Measurements from ENCODE around the gene TRPV3.
"Not testable (repeated sequence)": the region's sequence is repeated elsewhere in the genome, so short reads cannot be mapped to it uniquely, and the experiment has no call there.

TRPV3 gene

DNA sequence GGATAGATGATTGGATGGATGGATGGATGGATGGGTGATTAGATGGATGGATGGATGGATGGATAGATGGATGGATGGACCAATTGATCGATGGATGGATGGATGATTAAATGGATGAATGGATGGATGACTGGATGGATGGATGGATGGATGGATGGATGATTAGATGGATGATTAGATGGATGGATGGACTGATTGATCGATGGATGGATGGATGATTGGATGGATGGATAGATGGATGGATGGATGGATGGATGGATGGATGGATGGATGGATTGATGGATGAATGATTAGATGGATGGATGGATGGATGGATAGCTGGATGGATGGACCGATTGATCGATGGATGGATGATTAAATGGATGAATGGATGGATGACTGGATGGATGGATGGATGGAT is 38.1 kb downstream of the TRPV3 start:
- not testable (repeated sequence) for DNase-seq

DNA sequence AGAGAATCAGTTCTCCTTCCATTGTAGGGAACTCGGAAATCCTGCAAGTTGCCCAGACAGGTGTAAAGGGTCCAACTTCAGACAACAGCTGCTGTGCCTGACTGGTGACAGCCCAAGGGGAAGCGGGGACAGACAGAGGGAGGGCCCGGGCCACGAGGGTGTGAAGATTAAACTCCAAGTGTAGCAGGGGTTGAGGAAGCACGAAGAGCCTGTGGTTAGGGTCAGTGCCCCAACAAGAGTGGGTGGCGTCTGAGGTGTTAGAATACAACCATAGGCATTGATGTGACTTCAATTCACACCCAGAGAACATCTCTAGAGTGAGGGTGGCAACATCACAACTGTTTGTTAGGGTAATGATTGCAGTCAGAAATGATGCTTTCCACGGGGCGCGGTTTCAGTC is 42.7 kb downstream of the TRPV3 start:
- no peak for DNase-seq

DNA sequence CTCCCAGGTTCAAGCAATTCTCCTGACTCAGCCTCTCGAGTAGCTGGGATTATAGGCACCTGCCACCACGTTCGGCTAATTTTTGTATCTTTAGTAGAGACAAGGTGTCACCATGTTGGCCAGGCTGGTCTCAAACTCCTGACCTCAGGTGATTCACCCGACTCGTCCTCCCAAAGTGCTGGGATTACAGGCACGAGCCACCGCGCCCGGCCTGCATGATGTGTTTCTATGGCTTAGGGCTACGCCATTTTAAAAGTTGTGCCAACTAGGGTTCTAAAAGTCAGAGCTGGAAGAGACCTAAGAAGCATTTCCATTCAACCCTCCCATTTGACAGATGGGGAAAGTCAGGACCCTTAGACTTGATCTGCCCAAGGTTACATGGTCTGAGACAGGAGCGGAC is 43.4 kb downstream of the TRPV3 start:
- DNase-seq = not testable (repeated sequence)

DNA sequence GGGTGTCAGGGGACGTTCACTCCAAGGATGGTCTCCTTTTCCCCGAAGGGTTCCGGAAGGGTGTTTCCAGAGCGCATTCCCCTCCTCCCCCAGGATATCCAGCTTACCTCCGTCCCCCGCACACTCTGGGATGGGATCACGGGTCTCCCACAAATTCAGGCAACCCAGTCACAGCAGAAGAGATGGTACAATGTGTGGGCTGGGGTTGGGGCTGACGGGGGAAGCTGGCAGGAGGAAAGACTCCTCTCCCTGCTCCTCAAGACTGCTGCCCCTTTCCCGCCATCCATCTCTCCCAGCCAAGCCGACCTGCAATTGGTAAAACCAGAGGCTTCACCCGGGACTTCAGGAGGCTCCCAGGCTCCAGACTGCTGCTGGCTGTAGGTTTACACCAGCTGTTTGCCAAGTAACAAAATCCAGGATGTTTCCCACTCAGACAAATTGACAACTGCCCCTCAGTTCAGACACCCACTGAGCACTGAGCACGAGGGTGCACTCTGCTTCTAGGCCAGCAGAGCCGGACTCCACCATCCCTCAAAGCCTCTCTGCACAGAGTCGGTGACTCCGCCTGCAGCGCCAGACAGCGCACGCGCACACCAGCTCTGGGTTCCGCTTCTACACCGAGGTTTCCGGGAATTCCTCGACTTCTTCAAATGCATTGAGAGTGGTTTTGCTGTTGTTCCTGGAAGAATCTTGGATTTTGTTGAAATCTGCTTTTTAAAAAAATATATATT is 44.1 kb downstream of the TRPV3 start:
- no peak for DNase-seq

DNA sequence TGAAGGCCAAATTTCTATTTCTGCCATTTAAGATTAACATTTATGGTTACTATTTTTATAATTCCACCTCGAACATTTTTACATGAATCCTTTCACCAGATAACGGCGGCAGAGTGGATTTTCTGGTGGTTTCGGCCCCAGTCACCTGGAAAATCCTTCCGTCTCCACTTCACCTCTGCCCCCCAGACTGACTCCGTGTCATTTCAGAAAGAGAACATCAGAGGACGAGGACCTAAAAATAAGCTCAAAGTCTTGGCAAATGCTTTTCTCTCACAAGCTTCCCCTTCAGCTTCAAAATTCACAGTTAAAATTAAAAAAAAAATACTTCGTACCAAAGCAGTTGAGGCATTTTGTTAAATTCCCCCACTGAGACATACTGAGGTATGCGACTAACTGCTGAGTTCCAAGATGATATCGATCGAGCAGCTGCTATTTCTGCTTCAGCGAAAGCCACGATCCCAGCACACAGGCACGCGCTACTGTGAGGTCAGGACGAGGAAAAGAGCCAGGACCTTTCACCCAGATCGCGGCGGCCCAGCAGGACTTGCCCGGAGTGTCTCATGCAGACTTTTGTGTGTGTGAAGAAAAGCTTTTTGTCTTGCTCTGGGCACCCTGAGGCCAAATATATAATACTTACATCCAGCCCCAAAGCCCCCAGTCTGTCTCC is 45.0 kb downstream of the TRPV3 start:
- DNase-seq = no peak

DNA sequence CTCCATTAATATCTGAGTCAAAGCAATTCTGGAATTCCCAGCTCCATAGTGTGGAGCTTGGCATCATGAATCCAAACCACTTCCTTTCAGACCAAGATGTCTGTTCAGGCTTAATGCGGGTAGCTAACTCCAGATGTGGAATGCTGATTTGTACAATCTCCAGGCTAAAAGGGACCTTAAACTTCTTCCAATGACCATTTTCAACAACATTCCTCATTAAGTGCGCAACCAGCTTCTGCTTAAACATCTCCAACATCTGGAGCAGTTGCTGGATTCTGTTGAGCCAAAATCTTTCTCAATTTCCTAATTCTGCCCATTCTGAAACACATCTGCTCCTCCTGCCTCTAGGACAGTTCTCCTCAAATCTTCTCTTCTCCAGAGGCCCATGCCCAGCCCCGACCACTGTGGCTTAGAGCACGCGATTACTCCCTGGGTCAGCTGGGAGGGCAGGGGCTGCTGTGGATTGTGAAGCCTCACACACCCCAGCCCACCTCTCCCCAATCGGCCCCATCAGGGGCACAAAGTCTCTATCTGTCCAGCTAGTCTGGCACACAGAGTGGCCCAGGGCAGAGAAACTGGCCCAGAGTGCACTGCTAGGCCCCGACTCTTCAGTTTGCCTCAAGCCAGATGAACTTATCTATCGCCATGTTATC is 45.6 kb downstream of the TRPV3 start:
- DNase-seq = no peak

DNA sequence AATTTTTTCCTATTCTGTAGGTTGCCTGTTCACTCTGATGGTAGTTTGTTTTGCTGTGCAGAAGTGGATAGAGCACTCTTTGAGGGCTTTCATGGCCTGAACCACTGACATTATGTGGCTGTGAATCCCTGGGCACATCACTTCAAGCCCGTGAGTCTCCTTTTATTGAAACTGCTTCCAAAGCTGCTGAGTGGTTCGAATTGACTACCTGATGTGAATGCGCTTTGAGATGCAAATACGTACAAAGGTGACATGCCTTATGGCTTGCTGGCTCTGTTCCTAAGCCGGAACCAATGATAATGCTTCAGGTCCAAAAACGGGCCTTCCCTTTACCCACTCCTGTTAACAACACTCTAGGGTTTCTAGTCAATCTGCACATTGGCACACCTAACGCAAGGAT is 47.5 kb downstream of the TRPV3 start:
- DNase-seq = no peak

DNA sequence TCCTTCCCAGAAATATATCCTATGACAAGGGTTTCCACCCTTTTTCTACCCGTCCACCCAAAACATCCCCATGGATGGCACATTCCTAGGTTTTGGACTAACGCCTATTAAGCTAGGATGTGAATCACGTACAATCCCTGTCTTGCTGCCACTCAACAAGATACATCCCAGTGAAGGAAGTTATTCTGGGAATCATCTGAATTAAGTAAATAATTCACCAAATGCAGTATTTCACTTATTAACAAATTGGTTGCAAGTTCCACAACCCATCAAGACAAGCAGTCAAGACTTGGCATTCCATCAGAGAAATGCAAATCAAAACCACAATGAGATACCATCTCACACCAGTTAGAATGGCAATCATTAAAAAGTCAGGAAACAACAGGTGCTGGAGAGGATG is 49.7 kb downstream of the TRPV3 start:
- DNase-seq = no peak

DNA sequence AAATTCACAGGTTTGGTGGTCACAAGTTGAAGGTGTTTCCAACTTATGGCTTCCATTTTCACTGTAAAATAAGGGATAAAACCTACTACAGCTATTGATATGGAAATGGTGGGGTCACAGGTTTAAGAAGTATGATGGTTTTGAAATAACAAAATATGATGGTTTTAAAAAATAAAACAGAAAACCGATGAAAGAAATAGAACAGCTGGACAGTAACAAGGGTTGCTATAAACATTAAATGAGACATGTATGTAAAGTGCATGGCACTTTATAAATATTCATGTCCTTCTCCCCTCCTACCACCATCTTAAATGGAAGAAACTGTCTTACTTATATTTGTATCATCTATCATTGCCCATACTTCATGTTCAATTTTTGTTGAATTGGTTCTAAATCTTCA is 50.5 kb downstream of the TRPV3 start:
- no peak for DNase-seq

DNA sequence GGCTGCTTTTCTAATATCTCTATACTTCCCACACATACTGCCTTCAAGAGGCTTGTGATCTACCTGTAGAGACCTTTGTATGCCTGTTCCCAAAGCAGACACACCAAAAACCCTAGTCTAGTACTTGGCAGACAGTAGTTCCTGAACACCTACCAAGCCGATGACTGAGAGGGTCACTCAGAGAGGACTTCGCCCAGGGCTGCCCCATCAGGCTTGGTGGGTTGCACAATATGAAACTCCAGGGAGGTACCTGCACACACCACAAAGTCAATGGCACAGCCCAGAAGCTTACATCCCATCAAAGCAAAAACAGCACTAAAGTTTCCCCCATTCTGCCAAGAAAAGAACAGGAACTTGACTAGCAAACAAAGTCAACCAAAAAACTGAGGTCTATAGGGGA is 51.6 kb downstream of the TRPV3 start:
- no peak for DNase-seq

DNA sequence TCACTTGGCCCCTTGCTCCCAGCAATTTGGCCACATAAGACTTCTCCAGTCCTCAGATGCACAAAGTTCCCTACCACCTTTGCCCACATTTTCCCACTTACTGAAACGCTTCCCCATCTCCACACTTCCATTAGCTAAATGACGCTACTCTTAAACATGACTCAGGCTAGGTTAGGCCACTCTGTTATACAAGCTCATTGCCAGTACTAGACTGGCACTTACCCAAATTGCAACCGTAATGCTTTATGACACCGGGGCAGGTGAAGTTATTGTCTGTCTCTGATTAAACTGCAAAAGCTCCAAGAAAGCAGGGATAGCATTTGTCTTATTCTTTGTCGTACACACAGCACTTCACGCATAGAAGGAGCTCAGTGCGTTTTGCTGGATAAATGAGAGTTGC is 52.6 kb downstream of the TRPV3 start:
- no peak for DNase-seq

DNA sequence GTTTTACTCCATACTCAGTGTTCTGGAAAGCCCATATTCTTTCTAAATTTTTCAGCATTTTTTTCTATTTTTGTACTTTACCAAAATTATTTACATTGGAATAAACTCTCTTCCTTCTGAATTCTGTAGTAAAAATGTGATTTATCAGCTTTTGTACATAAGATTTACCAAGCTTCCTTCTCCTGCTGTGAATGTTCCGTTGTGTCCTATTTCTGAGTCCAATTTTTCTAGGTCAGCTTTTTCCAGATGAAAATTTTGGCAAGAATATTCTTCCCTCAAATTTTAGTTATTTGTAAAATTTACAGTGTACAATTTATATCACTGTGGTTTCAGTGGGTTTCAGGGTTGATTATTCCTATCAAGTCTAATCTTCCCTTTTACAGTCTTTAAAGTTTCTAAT is 54.3 kb downstream of the TRPV3 start:
- DNase-seq = no peak

DNA sequence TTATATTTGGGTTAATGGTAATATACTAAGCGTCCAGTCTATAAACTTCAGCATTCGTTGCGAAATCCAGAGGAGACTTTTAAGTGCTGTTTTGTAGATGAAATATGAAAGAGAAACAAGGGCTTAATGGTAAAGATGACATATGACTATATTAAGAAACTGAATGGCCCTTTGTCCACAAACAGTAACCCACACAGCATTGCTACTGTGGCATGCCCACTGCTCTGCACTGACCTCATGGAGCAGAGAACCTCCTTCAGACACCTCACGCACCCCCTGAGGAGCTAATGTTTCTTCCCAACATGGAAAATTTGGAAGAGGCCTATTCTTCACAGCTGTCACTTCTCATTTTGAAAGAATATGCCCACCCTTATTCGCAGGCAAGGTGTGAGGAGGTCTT is 55.1 kb downstream of the TRPV3 start:
- no peak for DNase-seq

DNA sequence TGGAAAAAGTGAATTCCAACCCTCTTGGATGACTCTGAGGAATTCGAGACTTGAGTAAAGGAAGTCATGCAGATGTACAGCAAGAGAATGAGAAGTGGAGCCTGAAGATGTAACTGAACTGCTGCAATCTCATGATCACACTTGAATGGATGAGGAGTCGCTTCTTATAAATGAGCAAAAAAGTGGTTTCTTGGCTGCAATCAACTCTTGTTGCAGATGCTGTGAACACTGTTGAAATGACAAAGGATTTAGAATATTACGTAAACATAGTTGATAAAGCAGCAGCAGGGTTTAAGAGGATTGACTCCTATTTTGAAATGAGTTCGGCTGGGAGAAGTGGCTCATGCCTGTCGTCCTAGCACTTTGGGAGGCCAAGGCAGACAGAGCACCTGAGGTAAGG is 56.3 kb downstream of the TRPV3 start:
- DNase-seq = no peak

DNA sequence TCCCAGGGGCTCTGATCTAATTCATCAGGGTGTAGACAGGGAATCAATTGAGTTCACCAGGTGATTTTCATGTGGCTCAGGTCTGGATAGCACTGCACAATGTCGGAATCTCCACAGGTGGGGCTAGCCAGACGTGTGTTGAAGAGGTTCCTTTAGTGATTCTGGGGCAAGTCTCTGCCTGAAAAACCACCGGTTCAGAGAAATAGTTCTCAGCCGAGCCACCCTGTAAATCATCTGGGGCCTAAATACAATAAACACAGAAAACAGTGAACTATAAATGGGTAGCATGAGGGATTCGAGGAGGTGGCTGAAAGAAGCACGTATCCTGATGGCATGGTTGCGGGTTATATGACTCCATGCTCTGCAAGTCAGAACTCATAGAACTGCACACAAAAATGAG is 60.5 kb downstream of the TRPV3 start:
- DNase-seq = no peak

DNA sequence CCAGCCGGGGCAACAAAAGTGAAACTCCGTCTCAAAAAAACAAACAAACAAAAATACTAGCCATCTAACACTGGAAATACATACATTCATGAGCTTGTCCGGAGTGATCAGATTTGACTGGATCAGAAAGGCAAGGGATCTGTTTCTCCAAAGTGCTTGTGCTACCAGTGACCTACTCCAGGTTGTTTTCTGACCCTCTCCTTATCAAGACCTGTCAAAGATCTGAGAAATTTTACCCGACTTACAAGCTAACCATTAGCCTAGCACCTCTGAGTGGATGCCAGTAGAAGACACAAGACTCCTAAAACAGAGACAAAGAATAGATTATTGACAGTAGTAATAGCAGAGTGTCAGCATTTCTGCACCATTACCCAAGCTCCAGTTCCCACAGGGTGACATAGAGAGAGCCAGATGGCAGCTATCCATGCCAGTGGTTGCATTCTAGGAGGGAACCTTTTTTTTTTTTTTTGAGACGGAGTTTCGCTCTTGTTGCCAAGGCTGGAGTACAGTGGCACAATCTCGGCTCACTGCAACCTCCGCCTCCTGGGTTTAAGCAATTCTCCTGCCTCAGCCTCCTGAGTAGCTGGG is 72.0 kb downstream of the TRPV3 start:
- no peak for DNase-seq

DNA sequence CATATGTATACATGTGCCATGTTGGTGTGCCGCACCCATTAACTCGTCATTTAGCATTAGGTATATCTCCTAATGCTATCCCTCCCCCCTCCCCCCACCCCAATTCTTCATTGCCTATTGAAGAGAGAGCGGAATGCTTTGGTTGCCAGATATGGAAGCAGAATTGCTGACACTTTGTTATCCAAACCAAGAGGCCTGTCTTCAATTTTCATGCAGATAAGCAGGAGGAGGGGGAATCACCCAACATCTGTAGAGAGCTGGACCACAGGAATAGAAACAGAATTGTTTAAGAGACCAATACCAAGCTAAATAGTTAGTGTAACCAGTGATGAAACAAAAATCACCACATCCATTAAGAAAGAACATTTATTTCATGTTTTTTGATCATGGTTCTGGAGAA is 74.8 kb downstream of the TRPV3 start:
- no peak for DNase-seq

DNA sequence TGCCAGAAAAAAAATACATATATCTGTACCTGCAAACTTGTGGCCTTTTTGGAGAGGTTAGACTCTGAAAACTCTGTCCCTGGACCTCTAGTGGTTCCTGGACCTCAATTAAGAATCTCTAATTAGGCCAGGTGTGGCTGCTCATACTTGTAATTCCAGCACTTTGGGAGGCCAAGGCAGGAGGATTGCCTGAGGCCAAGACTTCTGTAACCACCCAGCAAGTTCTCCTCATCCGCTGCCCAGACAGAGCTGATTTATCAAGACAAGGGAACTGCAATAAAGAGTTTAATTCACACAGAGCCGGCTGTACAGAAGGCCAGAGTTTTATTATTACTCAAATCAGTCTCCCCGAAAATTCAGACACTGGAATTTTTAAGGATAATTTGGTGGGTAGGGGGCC is 77.6 kb downstream of the TRPV3 start:
- no peak for DNase-seq

DNA sequence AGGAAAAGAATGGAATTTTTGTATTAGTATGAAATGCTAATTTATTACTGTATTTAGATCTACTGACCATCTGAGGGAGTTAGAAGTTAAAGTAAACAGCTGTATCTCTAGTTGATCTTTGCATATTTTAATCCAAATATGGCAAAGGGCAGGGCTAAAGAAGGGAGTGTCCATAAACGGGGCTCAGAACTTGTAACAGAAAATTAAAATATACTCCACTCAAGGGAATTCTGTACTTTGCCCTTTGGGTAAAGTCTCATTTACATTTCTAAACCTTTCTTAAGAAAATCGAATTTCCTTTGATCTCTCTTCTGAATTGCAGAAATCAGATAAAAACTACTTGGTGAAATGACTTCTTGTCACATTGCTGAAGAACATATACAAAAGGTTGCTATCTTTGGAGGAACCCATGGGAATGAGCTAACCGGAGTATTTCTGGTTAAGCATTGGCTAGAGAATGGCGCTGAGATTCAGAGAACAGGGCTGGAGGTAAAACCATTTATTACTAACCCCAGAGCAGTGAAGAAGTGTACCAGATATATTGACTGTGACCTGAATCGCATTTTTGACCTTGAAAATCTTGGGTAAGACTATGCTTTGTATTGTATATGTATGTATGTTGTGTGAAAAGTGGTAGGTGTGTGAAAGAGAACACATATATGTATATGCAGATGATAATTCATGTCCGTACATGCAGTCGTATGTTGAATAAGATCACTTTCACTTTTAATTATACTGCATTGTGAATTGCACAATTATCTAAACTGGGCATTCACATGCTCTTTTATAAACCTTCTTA is 81.6 kb downstream of the TRPV3 start, which contains the start of gene ASPA:
Gene ASPA, plus strand, starts transcription at position 186 of the 799 bp plus-strand sequence. Its CDS starts 163 bp downstream, at position 349.
- DNase-seq = no peak

DNA sequence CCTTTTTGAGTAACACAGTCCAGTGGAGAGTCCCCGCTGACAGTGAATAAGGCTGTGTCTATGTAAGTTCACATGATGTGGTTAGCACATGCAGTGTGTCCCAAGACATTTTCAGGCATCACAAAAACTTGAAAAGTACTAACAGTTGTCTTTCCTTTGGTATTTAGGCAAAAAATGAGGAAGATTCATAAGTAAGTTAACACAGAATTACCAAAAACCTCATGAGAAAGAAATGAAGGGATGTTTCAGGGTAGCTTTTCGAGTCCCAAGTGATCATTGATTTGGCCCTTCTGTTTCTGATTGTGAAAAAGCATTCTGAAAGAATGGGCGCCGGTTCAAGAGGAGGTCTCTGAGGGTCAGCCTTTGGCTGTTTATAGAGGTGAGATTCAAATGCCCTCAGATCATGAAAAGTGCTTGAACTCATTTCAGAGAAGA is 82.3 kb downstream of the TRPV3 start:
- DNase-seq = no peak

DNA sequence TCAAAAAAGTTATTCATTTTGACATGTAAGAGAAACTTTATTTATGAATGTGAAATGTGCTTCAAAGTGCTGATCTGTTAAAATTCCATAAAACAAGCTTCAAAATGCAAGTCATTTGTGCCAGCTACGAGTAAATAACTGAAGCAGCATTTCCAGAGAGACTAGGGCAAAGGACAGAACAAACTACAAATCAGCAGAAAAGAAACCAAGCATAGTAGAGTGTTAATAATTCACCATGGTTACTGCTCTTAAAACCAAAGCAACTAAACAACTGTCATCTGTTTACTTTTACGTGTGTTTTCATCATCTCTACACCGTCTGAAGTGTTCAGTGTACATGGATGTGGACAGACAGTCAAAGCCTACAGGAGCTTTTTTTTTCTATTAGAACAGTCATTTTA is 83.4 kb downstream of the TRPV3 start:
- no peak for DNase-seq

DNA sequence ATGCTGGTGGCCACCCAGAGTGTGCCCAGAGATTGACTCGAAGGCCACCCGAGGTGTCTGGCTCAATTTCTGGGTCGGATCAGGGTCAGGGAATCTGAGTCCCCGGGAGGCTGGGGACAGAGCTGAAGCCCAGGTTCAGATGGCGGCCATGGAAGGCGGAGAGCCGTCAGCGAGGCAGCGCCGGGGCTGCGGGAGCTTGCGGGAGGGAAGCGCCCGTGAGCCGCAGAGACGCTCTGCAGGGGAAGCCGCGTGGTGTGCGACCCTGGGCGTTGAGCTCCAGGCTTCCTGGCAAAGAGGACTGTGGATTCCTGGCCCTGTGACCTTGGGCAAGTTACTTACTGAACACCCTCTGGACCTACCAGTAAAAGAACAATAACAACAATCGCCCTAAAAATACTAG is 85.5 kb downstream of the TRPV3 start:
- no peak for DNase-seq

DNA sequence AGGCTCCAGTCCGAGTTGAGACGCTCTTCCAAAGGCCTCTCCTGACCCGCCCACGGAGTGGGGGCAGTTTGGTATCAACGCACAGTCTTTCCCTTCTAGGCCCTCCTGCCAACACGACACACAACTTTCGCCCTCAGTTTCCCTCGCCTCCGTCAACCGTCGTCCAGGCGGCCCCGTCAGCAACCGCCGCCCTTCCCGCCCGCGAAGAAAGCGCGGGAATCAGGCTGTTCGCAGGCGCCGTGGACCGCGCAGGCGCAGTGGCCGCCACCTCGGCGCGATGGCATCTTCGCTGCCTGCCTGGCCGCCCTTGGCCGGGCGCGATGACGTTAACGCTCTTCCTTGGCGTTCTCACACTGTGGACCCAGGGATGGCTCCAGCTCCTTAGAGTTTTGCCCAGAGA is 86.0 kb downstream of the TRPV3 start, which contains the start of gene SPATA22:
Gene SPATA22, minus strand, starts transcription at position 221 of the 400 bp plus-strand sequence. CDS start 2,494 bp downstream, outside the sequence.
- no peak for DNase-seq
